ENCODE measurements around the gene VEPH1.

Gene VEPH1

GRCh38 chr3:157464321-157464720 is 38.9 kb downstream of the VEPH1 start:
- H3K9me3 ChIP-seq (ENCODE audit: control insufficient read depth in 5 of 5, low read length in 5 of 5): no peaks in the 10 kb centered on the region
- H3K4me1 ChIP-seq (ENCODE audit: control insufficient read depth in 5 of 5, insufficient read depth in 5 of 5, low read length in 5 of 5): peaks cover 0 to 14% (median 2%) of the 10 kb centered on the region in 5 donors
- no peak overlapping the region for H3K9ac ChIP-seq (ENCODE audit: low read length in 5 of 5)
- H3K27ac ChIP-seq (ENCODE audit: low read depth, low read length): no peak overlapping the region
- no peaks in the 10 kb centered on the region for H3K36me3 ChIP-seq (ENCODE audit: control insufficient read depth in 5 of 5, insufficient read depth in 5 of 5, low read length in 5 of 5)
- no peak overlapping the region for H3K4me3 ChIP-seq (ENCODE audit: low read depth in 1 of 5, low read length in 5 of 5)
- H3K27me3 ChIP-seq (ENCODE audit: control insufficient read depth in 5 of 5, insufficient read depth in 4 of 5, low read length in 5 of 5): no peaks in the 10 kb centered on the region

- no peaks in the 10 kb centered on the region for H3K9me3 ChIP-seq (ENCODE audit: control insufficient read depth in 5 of 5, low read length in 5 of 5)
- no peak overlapping the region for H3K27ac ChIP-seq (ENCODE audit: low read depth, low read length)
- no peak overlapping the region for H3K4me3 ChIP-seq (ENCODE audit: low read depth in 1 of 5, low read length in 5 of 5)
- H3K9ac ChIP-seq (ENCODE audit: low read length in 5 of 5): no peak overlapping the region
- H3K27me3 ChIP-seq (ENCODE audit: control insufficient read depth in 5 of 5, insufficient read depth in 4 of 5, low read length in 5 of 5): no peaks in the 10 kb centered on the region
- H3K36me3 ChIP-seq (ENCODE audit: control insufficient read depth in 5 of 5, insufficient read depth in 5 of 5, low read length in 5 of 5): no peaks in the 10 kb centered on the region
- H3K4me1 ChIP-seq (ENCODE audit: control insufficient read depth in 5 of 5, insufficient read depth in 5 of 5, low read length in 5 of 5): peaks cover 0 to 11% (median 2%) of the 10 kb centered on the region in 5 donors
These were observed 39.4 kb downstream of the VEPH1 start for GRCh38 chr3:157463816-157464215.

DNA sequence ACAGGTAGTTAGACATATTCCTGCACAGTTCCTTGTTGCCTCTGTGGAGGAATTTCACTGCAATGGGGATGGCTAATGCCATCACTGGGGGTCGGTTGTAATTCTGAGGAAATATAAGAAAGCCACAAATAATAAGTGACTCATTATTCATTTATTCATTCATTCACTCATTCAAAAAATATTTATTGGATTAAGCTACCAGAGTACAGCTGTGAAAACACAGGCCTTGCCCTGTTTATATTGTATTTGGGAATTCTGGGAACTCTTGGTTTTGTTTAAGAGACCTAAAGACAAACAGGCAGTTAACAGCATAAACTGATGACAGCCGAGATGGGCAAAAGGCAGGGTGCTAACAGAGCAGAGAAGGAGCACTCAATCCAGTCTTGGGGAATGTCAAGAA is 43.0 kb downstream of the VEPH1 start:
- peaks cover 0 to 11% (median 2%) of the 10 kb centered on the region in 5 donors for H3K4me1 ChIP-seq (ENCODE audit: control insufficient read depth in 5 of 5, insufficient read depth in 5 of 5, low read length in 5 of 5)
- H3K9ac ChIP-seq (ENCODE audit: low read length in 5 of 5): no peak overlapping the region
- H3K36me3 ChIP-seq (ENCODE audit: control insufficient read depth in 5 of 5, insufficient read depth in 5 of 5, low read length in 5 of 5): no peaks in the 10 kb centered on the region
- H3K27me3 ChIP-seq (ENCODE audit: control insufficient read depth in 5 of 5, insufficient read depth in 4 of 5, low read length in 5 of 5): no peaks in the 10 kb centered on the region
- H3K9me3 ChIP-seq (ENCODE audit: control insufficient read depth in 5 of 5, low read length in 5 of 5): no peaks in the 10 kb centered on the region
- no peak overlapping the region for H3K4me3 ChIP-seq (ENCODE audit: low read depth in 1 of 5, low read length in 5 of 5)
- H3K27ac ChIP-seq (ENCODE audit: low read depth, low read length): no peak overlapping the region

GRCh38 chr3:157459706-157460105 is 43.5 kb downstream of the VEPH1 start:
- Histone ChIP-seq H3K27ac (ENCODE audit: low read depth, low read length) (no peak overlapping the region), H3K27me3 (ENCODE audit: control insufficient read depth in 5 of 5, insufficient read depth in 4 of 5, low read length in 5 of 5) (no peaks in the 10 kb centered on the region), H3K36me3 (ENCODE audit: control insufficient read depth in 5 of 5, insufficient read depth in 5 of 5, low read length in 5 of 5) (no peaks in the 10 kb centered on the region), H3K4me3 (ENCODE audit: low read depth in 1 of 5, low read length in 5 of 5) (peak overlapping the region in 1 of 5 donors; percentile 12), H3K4me1 (ENCODE audit: control insufficient read depth in 5 of 5, insufficient read depth in 5 of 5, low read length in 5 of 5) (peaks cover 0 to 11% (median 2%) of the 10 kb centered on the region in 5 donors), H3K9ac (ENCODE audit: low read length in 5 of 5) (no peak overlapping the region), H3K9me3 (ENCODE audit: control insufficient read depth in 5 of 5, low read length in 5 of 5) (no peaks in the 10 kb centered on the region)

GRCh38 chr3:157453824-157454223 is 49.4 kb downstream of the VEPH1 start:
- H3K9ac ChIP-seq (ENCODE audit: low read length in 5 of 5): no peak overlapping the region
- no peak overlapping the region for H3K4me3 ChIP-seq (ENCODE audit: low read depth in 1 of 5, low read length in 5 of 5)
- no peaks in the 10 kb centered on the region for H3K27me3 ChIP-seq (ENCODE audit: control insufficient read depth in 5 of 5, insufficient read depth in 4 of 5, low read length in 5 of 5)
- no peaks in the 10 kb centered on the region for H3K36me3 ChIP-seq (ENCODE audit: control insufficient read depth in 5 of 5, insufficient read depth in 5 of 5, low read length in 5 of 5)
- no peaks in the 10 kb centered on the region for H3K9me3 ChIP-seq (ENCODE audit: control insufficient read depth in 5 of 5, low read length in 5 of 5)
- H3K4me1 ChIP-seq (ENCODE audit: control insufficient read depth in 5 of 5, insufficient read depth in 5 of 5, low read length in 5 of 5): no peaks in the 10 kb centered on the region
- no peak overlapping the region for H3K27ac ChIP-seq (ENCODE audit: low read depth, low read length)

DNA sequence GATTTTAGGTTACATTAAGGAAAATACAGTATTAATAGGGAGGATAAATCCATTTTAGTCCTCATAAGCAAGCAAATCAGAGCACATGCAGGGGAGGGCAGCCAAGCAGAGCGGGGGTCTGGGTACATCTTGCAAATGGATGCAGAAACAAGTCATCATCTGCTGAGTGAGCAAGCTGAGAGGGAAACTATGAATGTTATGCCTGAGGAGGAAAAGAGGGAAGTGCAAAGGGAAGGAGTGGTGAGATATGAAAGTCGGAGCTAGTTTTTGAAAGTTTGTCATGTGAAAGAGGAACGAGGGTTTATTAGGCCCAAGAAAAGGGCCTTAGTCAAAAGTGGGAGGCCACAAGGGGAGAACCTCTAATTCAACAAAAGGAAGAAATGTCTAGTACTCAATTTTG is 51.1 kb downstream of the VEPH1 start:
- no peak overlapping the region for H3K27ac ChIP-seq (ENCODE audit: low read depth, low read length)
- H3K36me3 ChIP-seq (ENCODE audit: control insufficient read depth in 5 of 5, insufficient read depth in 5 of 5, low read length in 5 of 5): no peaks in the 10 kb centered on the region
- no peaks in the 10 kb centered on the region for H3K4me1 ChIP-seq (ENCODE audit: control insufficient read depth in 5 of 5, insufficient read depth in 5 of 5, low read length in 5 of 5)
- H3K9me3 ChIP-seq (ENCODE audit: control insufficient read depth in 5 of 5, low read length in 5 of 5): no peaks in the 10 kb centered on the region
- H3K4me3 ChIP-seq (ENCODE audit: low read depth in 1 of 5, low read length in 5 of 5): no peak overlapping the region
- no peaks in the 10 kb centered on the region for H3K27me3 ChIP-seq (ENCODE audit: control insufficient read depth in 5 of 5, insufficient read depth in 4 of 5, low read length in 5 of 5)
- H3K9ac ChIP-seq (ENCODE audit: low read length in 5 of 5): no peak overlapping the region

DNA sequence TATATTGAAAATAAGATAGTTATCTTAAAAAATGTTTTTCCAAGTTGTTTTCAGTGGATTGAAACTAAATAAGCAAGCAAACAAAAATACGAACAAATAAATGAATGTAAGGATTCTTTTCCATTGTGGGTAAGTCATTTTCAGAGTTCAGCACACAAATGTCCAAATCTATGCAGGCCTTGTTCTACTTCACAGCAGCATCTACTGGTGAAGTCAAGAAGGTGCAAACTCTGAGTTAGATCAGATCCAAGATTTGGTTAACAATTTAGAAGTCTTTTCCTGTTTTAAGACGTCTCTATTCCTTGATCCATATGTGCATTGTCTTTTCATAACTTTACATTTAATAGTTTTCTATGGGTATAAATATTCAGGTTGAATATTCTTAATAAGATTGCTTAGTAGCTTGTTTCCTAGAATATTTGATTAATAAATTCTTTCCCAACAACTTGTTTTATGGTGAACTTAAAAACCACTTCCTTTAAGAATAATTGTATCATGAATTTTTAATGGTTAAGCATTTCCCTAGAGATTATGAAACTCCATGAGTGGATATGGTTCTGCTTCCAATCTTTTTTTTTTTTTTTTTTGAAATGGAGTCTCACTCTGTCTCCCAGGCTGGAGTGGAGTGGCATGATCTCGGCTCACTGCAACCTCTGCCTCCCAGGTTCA is 56.1 kb downstream of the VEPH1 start:
- Histone ChIP-seq H3K4me3 (ENCODE audit: low read depth in 1 of 5, low read length in 5 of 5) (no peak overlapping the region), H3K27me3 (ENCODE audit: control insufficient read depth in 5 of 5, insufficient read depth in 4 of 5, low read length in 5 of 5) (no peaks in the 10 kb centered on the region), H3K27ac (ENCODE audit: low read depth, low read length) (no peak overlapping the region), H3K4me1 (ENCODE audit: control insufficient read depth in 5 of 5, insufficient read depth in 5 of 5, low read length in 5 of 5) (peaks cover 0 to 7% (median 0%) of the 10 kb centered on the region in 5 donors), H3K9ac (ENCODE audit: low read length in 5 of 5) (no peak overlapping the region), H3K9me3 (ENCODE audit: control insufficient read depth in 5 of 5, low read length in 5 of 5) (no peaks in the 10 kb centered on the region), H3K36me3 (ENCODE audit: control insufficient read depth in 5 of 5, insufficient read depth in 5 of 5, low read length in 5 of 5) (no peaks in the 10 kb centered on the region)

DNA sequence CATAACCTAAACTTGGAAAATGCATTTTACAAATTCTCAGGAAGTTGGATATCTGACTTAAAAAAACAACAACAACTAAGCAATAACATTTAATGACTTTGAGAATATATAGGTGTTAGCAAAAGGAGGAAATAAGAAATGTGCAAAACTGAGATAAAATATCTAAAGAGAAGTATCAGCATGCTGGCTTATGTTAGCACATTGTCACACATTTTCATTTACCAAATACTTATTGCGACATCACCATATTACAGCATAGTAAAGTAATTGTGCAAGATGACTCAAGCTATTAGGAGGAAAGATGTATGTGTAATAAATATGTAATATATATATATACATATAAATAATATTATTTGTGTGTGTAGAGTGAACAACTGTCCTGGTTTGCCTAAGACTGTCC is 57.4 kb downstream of the VEPH1 start:
- no peaks in the 10 kb centered on the region for H3K9me3 ChIP-seq (ENCODE audit: control insufficient read depth in 5 of 5, low read length in 5 of 5)
- H3K9ac ChIP-seq (ENCODE audit: low read length in 5 of 5): no peak overlapping the region
- H3K27ac ChIP-seq (ENCODE audit: low read depth, low read length): no peak overlapping the region
- no peak overlapping the region for H3K4me3 ChIP-seq (ENCODE audit: low read depth in 1 of 5, low read length in 5 of 5)
- peaks cover 0 to 7% (median 0%) of the 10 kb centered on the region in 5 donors for H3K4me1 ChIP-seq (ENCODE audit: control insufficient read depth in 5 of 5, insufficient read depth in 5 of 5, low read length in 5 of 5)
- no peaks in the 10 kb centered on the region for H3K36me3 ChIP-seq (ENCODE audit: control insufficient read depth in 5 of 5, insufficient read depth in 5 of 5, low read length in 5 of 5)
- no peaks in the 10 kb centered on the region for H3K27me3 ChIP-seq (ENCODE audit: control insufficient read depth in 5 of 5, insufficient read depth in 4 of 5, low read length in 5 of 5)

- H3K4me1 ChIP-seq (ENCODE audit: control insufficient read depth in 5 of 5, insufficient read depth in 5 of 5, low read length in 5 of 5): peaks cover 0 to 7% (median 0%) of the 10 kb centered on the region in 5 donors
- no peak overlapping the region for H3K4me3 ChIP-seq (ENCODE audit: low read depth in 1 of 5, low read length in 5 of 5)
- no peak overlapping the region for H3K9ac ChIP-seq (ENCODE audit: low read length in 5 of 5)
- no peak overlapping the region for H3K27ac ChIP-seq (ENCODE audit: low read depth, low read length)
- H3K27me3 ChIP-seq (ENCODE audit: control insufficient read depth in 5 of 5, insufficient read depth in 4 of 5, low read length in 5 of 5): no peaks in the 10 kb centered on the region
- no peaks in the 10 kb centered on the region for H3K36me3 ChIP-seq (ENCODE audit: control insufficient read depth in 5 of 5, insufficient read depth in 5 of 5, low read length in 5 of 5)
- H3K9me3 ChIP-seq (ENCODE audit: control insufficient read depth in 5 of 5, low read length in 5 of 5): no peaks in the 10 kb centered on the region
These were observed 58.4 kb downstream of the VEPH1 start for GRCh38 chr3:157444797-157445184.

GRCh38 chr3:157443905-157444796 is 59.1 kb downstream of the VEPH1 start:
- Histone ChIP-seq H3K4me3 (ENCODE audit: low read depth in 1 of 5, low read length in 5 of 5) (no peak overlapping the region), H3K36me3 (ENCODE audit: control insufficient read depth in 5 of 5, insufficient read depth in 5 of 5, low read length in 5 of 5) (no peaks in the 10 kb centered on the region), H3K27ac (ENCODE audit: low read depth, low read length) (no peak overlapping the region), H3K9ac (ENCODE audit: low read length in 5 of 5) (no peak overlapping the region), H3K9me3 (ENCODE audit: control insufficient read depth in 5 of 5, low read length in 5 of 5) (no peaks in the 10 kb centered on the region), H3K27me3 (ENCODE audit: control insufficient read depth in 5 of 5, insufficient read depth in 4 of 5, low read length in 5 of 5) (peaks cover 0 to 4% (median 3%) of the 10 kb centered on the region in 5 donors), H3K4me1 (ENCODE audit: control insufficient read depth in 5 of 5, insufficient read depth in 5 of 5, low read length in 5 of 5) (peaks cover 0 to 7% (median 0%) of the 10 kb centered on the region in 5 donors)
